LNCaP clone FGC (cell line): ENCODE data around the gene PKD1.

Experiments
- DNase-seq: peaks from one replicate; pipeline ENCODE4 v3.0.0-alpha.2; 2011; ENCODE audit warnings: low read depth
- H3K4me3 ChIP-seq: 2 replicates; pipeline ENCODE4 v1.5.1; 2011; ENCODE audit warnings: mild to moderate bottlenecking, low read depth, low read length, control low read depth
- CTCF ChIP-seq: IDR thresholded peaks from 2 replicates; pipeline ENCODE4 v1.5.1; 2012; ENCODE audit warnings: mild to moderate bottlenecking; ENCODE audit not compliant: control insufficient read depth, insufficient read depth; ENCODE audit errors: extremely low read depth

Gene PKD1

DNA sequence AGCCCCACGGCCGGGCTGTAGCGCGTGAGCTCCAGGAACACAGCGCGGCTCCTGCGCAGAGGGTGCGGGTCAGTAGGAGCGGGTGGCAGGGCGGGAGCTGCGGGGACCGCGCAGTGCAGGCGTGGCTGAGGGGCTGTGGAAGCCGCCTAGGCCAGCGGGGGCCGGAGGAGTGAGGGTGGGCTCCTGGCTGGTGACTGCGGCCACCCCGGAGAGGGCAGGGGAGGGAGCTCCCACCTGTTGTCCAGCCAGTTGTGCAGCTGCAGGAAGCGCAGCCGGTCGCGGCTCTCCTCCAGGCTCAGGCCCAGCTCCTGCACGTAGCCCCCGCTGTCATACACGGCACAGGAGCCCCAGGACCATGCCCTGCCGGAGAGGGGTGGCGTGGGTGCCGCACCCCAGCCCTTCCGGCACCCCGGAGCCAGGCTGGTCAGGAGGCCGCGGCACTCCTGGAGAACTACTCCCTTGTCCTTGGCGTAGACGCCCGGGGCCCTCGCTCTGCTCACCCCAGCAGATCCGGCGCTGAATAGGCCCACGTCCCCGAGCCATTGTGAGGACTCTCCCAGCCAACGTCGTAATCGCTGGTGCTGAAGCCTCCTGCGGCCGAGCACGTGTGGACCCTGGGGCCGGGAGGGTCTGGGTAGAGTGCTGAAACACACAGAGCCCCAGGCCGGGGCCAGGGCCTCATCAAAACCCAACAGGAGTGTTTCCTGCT is 44.0 kb downstream of the PKD1 start:
- DNase-seq: no peak
- H3K4me3 ChIP-seq: no peak overlapping the region
- TF ChIP-seq CTCF: no peak

- H3K4me3 ChIP-seq: no peak overlapping the region
- TF ChIP-seq CTCF: no peak
Observed at GRCh38 chr16:2090777-2091546, 44.7 kb downstream of the PKD1 start.

DNA sequence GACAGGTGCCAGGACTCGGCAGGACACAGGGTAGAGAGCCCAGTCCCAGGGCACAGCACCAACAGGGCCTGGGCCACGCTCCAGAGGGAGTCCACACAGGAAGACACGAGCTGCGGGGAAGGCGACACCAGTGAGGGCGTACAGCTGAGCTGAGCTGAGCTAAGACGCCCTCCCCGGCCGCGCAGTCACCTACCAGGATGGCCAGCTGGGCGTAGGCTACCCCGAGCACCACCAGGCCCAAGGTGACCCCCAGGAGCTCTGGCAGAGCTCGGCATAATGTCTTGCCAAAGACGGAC is 45.3 kb downstream of the PKD1 start:
- no peak overlapping the region for H3K4me3 ChIP-seq
- no peak for DNase-seq
- no peak for TF ChIP-seq CTCF

More at GRCh38 chr16:2090777-2091546, 44.7 kb downstream of the PKD1 start:
- no peak for DNase-seq

DNA sequence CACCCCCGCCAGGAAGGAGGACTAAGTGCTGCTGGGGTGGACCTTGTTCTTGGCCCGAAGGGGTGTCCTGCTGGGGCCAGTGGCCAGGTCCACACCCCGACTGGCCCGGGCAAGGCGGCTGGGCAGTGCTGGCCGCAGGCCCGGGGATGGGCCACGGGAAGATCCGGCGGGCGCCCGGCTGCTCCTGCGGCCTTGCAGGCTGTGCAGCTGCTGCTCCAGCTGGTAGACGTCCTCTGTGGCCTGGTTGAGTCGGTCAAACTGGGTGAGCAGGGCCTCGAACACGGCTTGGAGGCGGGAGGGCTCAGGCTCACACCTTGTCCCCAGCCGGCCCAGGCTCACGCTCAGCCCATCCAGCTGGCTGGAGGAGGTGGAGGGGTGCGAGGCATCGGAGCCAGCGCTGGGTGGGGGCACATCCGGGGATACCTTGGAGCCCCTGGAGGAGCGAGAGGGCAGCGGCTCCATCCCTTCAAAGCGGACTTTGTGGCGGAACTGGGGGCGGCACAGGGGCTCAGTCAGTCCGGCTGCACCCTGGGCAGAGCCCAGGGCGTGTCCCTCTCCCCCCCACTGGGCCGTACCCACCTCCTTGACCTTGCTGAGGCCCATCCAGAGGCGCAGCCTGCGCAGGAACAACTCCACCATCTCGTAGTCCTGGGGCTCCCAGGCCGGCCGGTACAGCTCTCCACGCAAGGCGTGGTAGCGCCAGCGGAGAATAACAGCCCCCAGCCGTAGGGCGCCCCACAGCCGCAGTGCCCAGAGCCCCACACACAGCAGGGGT is 45.8 kb downstream of the PKD1 start:
- H3K4me3 ChIP-seq: no peak overlapping the region
- TF ChIP-seq CTCF: no peak
- no peak for DNase-seq

DNA sequence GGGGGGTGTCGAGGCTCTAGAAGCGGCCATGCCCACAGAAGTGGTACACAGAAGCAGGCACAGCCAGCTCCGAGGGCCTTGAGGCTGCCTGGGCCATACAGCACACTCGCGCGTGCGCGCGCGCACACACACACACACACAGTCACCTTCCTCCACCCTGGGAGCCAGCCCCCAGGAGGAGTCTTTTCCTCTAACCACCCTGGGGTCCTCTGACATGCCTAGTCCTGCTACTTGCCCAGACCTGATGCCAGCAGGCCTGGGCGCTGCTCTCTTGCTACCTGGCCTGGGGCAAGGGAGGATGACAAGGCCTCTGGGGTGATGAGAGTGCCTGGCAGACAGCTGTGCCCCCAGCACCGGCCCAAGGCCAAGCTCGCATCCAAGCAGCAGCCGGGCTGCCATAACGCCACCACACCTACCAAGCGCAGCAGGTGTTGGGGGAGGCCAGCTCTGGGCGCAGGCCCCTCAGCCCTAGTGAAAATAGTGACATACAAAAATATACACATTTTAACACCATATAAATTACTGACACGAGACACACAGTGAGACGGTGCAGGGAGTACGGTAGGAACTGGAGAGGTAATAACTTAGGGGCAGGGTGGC is 46.8 kb downstream of the PKD1 start:
- no peak overlapping the region for H3K4me3 ChIP-seq
- no peak for DNase-seq
- no peak for TF ChIP-seq CTCF

- no peak for DNase-seq
- no peak for TF ChIP-seq CTCF
- H3K4me3 ChIP-seq: no peak overlapping the region
Observed at GRCh38 chr16:2087748-2088631, 47.7 kb downstream of the PKD1 start.
